ENCODE results near the gene SPAG6.

DNA sequence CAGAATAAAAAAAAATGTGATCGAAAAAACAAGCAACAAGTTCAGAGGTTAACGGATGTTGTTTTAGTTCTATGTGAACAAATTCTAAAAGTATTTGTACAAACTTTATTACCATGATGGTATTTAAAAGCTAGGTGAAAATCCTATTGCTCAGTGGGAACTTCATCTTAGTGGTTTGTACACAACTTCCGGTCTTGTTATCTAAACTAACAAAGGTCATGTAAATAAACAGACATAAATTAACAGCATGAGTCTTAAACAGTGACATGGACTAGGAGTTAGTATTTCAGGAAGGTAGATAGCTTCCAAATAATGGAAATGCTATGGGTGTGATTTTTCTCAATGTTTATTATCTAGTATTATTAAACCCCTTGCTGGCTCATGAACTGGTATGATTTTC, 83.8 kb downstream of the SPAG6 start:
- TF ChIP-seq, protein P1, sequence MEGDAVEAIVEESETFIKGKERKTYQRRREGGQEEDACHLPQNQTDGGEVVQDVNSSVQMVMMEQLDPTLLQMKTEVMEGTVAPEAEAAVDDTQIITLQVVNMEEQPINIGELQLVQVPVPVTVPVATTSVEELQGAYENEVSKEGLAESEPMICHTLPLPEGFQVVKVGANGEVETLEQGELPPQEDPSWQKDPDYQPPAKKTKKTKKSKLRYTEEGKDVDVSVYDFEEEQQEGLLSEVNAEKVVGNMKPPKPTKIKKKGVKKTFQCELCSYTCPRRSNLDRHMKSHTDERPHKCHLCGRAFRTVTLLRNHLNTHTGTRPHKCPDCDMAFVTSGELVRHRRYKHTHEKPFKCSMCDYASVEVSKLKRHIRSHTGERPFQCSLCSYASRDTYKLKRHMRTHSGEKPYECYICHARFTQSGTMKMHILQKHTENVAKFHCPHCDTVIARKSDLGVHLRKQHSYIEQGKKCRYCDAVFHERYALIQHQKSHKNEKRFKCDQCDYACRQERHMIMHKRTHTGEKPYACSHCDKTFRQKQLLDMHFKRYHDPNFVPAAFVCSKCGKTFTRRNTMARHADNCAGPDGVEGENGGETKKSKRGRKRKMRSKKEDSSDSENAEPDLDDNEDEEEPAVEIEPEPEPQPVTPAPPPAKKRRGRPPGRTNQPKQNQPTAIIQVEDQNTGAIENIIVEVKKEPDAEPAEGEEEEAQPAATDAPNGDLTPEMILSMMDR (IDR thresholded peaks at IDR 0.05; ENCODE audit: borderline replicate concordance, extremely low read depth, low read length, poor library complexity, severe bottlenecking) = no peak
- no peak for TF ChIP-seq EZH2 (IDR thresholded peaks at IDR 0.05; ENCODE audit: borderline replicate concordance, low read depth, low read length, severe bottlenecking)
